NCI-H128 (cell line): Measurements from ENCODE around the gene PPM1N.

Experiments
- DNase-seq: peaks from one replicate; lab custom pipeline; 2025; ENCODE audit not compliant: unreplicated experiment; lab: John Stamatoyannopoulos, UW

PPM1N gene

GRCh38 chr19:45528149-45528743, 30.0 kb downstream of the PPM1N start:
- no peak for DNase-seq

GRCh38 chr19:45528744-45529419, 30.6 kb downstream of the PPM1N start:
- peak; percentile 50 for DNase-seq

- no peak for DNase-seq
These were observed 31.2 kb downstream of the PPM1N start for GRCh38 chr19:45529420-45529785.

- DNase-seq: no peak
These were observed 33.1 kb downstream of the PPM1N start for GRCh38 chr19:45531349-45531748.

GRCh38 chr19:45539459-45539858, 41.2 kb downstream of the PPM1N start:
- DNase-seq: no peak

GRCh38 chr19:45542234-45542668, 44.0 kb downstream of the PPM1N start:
- DNase-seq: no peak

- no peak for DNase-seq
These were observed 49.0 kb downstream of the PPM1N start for GRCh38 chr19:45547211-45547770.

- DNase-seq: no peak
These were observed 49.8 kb downstream of the PPM1N start for GRCh38 chr19:45547965-45548609.
